ENCODE measurements around the gene OR1I1.

Gene OR1I1

GRCh38 chr19:15116856-15117255, 34.8 kb downstream of the OR1I1 start:
- no peak for DNase-seq (ENCODE audit: low read depth in 1 of 2, low spot score in 1 of 2)
- Histone ChIP-seq H3K27me3 (ENCODE audit: insufficient read depth, poor library complexity, severe bottlenecking) (no peaks in the 10 kb centered on the region), H3K4me3 (replicated peaks; ENCODE audit: insufficient read depth, low read length) (no peak overlapping the region), H3K27ac (replicated peaks) (no peak overlapping the region)
- TF ChIP-seq REST (IDR thresholded peaks at IDR 0.05; ENCODE audit: insufficient replicate concordance, low read depth) (no peak), GABPA (IDR thresholded peaks at IDR 0.05; ENCODE audit: low read depth) (no peak), SPI1 (IDR thresholded peaks at IDR 0.05; ENCODE audit: borderline replicate concordance, low read depth) (no peak), CTCF (IDR thresholded peaks at IDR 0.05; ENCODE audit: insufficient read depth, low read length) (no peak), POLR2AphosphoS5 (IDR thresholded peaks at IDR 0.05; ENCODE audit: low read depth) (no peak)

GRCh38 chr19:15118248-15118647, 36.2 kb downstream of the OR1I1 start:
- no peak overlapping the region for H3K27ac ChIP-seq (replicated peaks)
- no peak overlapping the region for H3K4me3 ChIP-seq (replicated peaks; ENCODE audit: insufficient read depth, low read length)
- no peak for TF ChIP-seq REST (IDR thresholded peaks at IDR 0.05; ENCODE audit: insufficient replicate concordance, low read depth)
- TF ChIP-seq SPI1 (IDR thresholded peaks at IDR 0.05; ENCODE audit: borderline replicate concordance, low read depth): no peak
- no peak for TF ChIP-seq CTCF (IDR thresholded peaks at IDR 0.05; ENCODE audit: insufficient read depth, low read length)
- TF ChIP-seq POLR2AphosphoS5 (IDR thresholded peaks at IDR 0.05; ENCODE audit: low read depth): no peak; the same call in 1 of the 2 replicates
- no peak for TF ChIP-seq GABPA (IDR thresholded peaks at IDR 0.05; ENCODE audit: low read depth)
- H3K27me3 ChIP-seq (ENCODE audit: insufficient read depth, poor library complexity, severe bottlenecking): no peaks in the 10 kb centered on the region
- no peak for DNase-seq (ENCODE audit: low read depth in 1 of 2, low spot score in 1 of 2)

GRCh38 chr19:15118789-15119494, 36.9 kb downstream of the OR1I1 start:
- no peak for TF ChIP-seq SPI1 (IDR thresholded peaks at IDR 0.05; ENCODE audit: borderline replicate concordance, low read depth)
- no peak for TF ChIP-seq POLR2AphosphoS5 (IDR thresholded peaks at IDR 0.05; ENCODE audit: low read depth)
- H3K27ac ChIP-seq (replicated peaks): no peak overlapping the region
- no peaks in the 10 kb centered on the region for H3K27me3 ChIP-seq (ENCODE audit: insufficient read depth, poor library complexity, severe bottlenecking)
- DNase-seq (ENCODE audit: low read depth in 1 of 2, low spot score in 1 of 2): no peak
- no peak overlapping the region for H3K4me3 ChIP-seq (replicated peaks; ENCODE audit: insufficient read depth, low read length)

GRCh38 chr19:15120135-15121026, 38.4 kb downstream of the OR1I1 start:
- H3K27ac ChIP-seq (replicated peaks): no peak overlapping the region
- no peak for DNase-seq (ENCODE audit: low read depth in 1 of 2, low spot score in 1 of 2)
- TF ChIP-seq SPI1 (IDR thresholded peaks at IDR 0.05; ENCODE audit: borderline replicate concordance, low read depth): no peak
- TF ChIP-seq REST (IDR thresholded peaks at IDR 0.05; ENCODE audit: insufficient replicate concordance, low read depth): no peak
- TF ChIP-seq CTCF (IDR thresholded peaks at IDR 0.05; ENCODE audit: insufficient read depth, low read length): no peak
- no peak for TF ChIP-seq POLR2AphosphoS5 (IDR thresholded peaks at IDR 0.05; ENCODE audit: low read depth)
- no peak for TF ChIP-seq GABPA (IDR thresholded peaks at IDR 0.05; ENCODE audit: low read depth)
- no peaks in the 10 kb centered on the region for H3K27me3 ChIP-seq (ENCODE audit: insufficient read depth, poor library complexity, severe bottlenecking)
- H3K4me3 ChIP-seq (replicated peaks; ENCODE audit: insufficient read depth, low read length): no peak overlapping the region
